ENCODE data around the gene CEP57L1.

The CEP57L1 gene

GRCh38 chr6:109059153-109059552, 36.2 kb upstream of the CEP57L1 start:
- Histone ChIP-seq H4K20me1 (ENCODE audit: insufficient read depth) (no peaks in the 10 kb centered on the region), H3K79me2 (ENCODE audit: insufficient read depth, low read depth) (no peaks in the 10 kb centered on the region), H3K36me3 (ENCODE audit: insufficient read depth) (no peaks in the 10 kb centered on the region), H3K4me2 (peak overlapping the region; percentile 68; the same call in 1 of the 2 replicates), H3K4me3 (IDR thresholded peaks at IDR 0.05; ENCODE audit: insufficient read depth, low read depth, low read length) (no peak overlapping the region), H3K27ac (no peak overlapping the region), H3K4me1 (ENCODE audit: low read depth, poor library complexity, severe bottlenecking) (peaks cover 31% of the 10 kb centered on the region), H3K9ac (no peak overlapping the region), H3K27me3 (ENCODE audit: insufficient read depth, low read depth) (no peaks in the 10 kb centered on the region), H2AFZ (ENCODE audit: low read depth) (no peak overlapping the region)
- TF ChIP-seq, protein P1, sequence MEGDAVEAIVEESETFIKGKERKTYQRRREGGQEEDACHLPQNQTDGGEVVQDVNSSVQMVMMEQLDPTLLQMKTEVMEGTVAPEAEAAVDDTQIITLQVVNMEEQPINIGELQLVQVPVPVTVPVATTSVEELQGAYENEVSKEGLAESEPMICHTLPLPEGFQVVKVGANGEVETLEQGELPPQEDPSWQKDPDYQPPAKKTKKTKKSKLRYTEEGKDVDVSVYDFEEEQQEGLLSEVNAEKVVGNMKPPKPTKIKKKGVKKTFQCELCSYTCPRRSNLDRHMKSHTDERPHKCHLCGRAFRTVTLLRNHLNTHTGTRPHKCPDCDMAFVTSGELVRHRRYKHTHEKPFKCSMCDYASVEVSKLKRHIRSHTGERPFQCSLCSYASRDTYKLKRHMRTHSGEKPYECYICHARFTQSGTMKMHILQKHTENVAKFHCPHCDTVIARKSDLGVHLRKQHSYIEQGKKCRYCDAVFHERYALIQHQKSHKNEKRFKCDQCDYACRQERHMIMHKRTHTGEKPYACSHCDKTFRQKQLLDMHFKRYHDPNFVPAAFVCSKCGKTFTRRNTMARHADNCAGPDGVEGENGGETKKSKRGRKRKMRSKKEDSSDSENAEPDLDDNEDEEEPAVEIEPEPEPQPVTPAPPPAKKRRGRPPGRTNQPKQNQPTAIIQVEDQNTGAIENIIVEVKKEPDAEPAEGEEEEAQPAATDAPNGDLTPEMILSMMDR (conservative IDR thresholded peaks at IDR 0.05; ENCODE audit: low read depth, low read length): no peak

GRCh38 chr6:109059571-109060021, 35.7 kb upstream of the CEP57L1 start:
- peak overlapping the region; percentile 68 for H3K4me2 ChIP-seq
- TF ChIP-seq, protein P1 (conservative IDR thresholded peaks at IDR 0.05; ENCODE audit: low read depth, low read length): no peak; the same call in 1 of the 2 replicates
- peak overlapping the region; percentile 7; the same call in 1 of the 2 replicates for H3K27ac ChIP-seq
- H3K36me3 ChIP-seq (ENCODE audit: insufficient read depth): no peaks in the 10 kb centered on the region
- H4K20me1 ChIP-seq (ENCODE audit: insufficient read depth): no peaks in the 10 kb centered on the region
- no peak overlapping the region for H2AFZ ChIP-seq (ENCODE audit: low read depth)
- H3K27me3 ChIP-seq (ENCODE audit: insufficient read depth, low read depth): no peaks in the 10 kb centered on the region
- no peak overlapping the region for H3K4me3 ChIP-seq (IDR thresholded peaks at IDR 0.05; ENCODE audit: insufficient read depth, low read depth, low read length)
- no peaks in the 10 kb centered on the region for H3K79me2 ChIP-seq (ENCODE audit: insufficient read depth, low read depth)
- peaks cover 33% of the 10 kb centered on the region for H3K4me1 ChIP-seq (ENCODE audit: low read depth, poor library complexity, severe bottlenecking)
- no peak overlapping the region for H3K9ac ChIP-seq

DNA sequence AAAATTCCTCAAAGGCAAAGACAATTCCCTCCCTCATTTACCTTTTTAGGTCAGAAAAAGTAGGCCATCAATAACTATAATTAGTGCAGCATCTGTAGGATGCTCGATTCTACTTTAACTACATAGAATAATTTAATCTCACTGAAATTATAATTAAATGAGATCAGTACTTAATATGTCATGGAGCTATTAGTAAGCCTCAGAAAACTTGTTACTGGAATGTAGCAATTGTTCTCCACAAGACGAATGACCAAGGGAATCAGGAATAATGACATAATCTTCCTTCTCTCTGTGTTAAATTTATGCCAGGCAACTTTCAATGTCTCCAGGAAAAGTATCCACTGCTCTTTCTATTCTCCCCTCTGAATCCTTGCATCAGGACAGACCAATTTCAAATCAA, 34.7 kb upstream of the CEP57L1 start:
- Histone ChIP-seq H3K4me2 (peak overlapping the region; percentile 68; the same call in 1 of the 2 replicates), H3K9ac (no peak overlapping the region), H3K27ac (no peak overlapping the region), H3K4me1 (ENCODE audit: low read depth, poor library complexity, severe bottlenecking) (peaks cover 36% of the 10 kb centered on the region), H3K27me3 (ENCODE audit: insufficient read depth, low read depth) (no peaks in the 10 kb centered on the region), H3K36me3 (ENCODE audit: insufficient read depth) (no peaks in the 10 kb centered on the region), H3K79me2 (ENCODE audit: insufficient read depth, low read depth) (no peaks in the 10 kb centered on the region), H2AFZ (ENCODE audit: low read depth) (no peak overlapping the region), H3K4me3 (IDR thresholded peaks at IDR 0.05; ENCODE audit: insufficient read depth, low read depth, low read length) (no peak overlapping the region), H4K20me1 (ENCODE audit: insufficient read depth) (no peaks in the 10 kb centered on the region)
- TF ChIP-seq, protein P1 (conservative IDR thresholded peaks at IDR 0.05; ENCODE audit: low read depth, low read length): no peak

DNA sequence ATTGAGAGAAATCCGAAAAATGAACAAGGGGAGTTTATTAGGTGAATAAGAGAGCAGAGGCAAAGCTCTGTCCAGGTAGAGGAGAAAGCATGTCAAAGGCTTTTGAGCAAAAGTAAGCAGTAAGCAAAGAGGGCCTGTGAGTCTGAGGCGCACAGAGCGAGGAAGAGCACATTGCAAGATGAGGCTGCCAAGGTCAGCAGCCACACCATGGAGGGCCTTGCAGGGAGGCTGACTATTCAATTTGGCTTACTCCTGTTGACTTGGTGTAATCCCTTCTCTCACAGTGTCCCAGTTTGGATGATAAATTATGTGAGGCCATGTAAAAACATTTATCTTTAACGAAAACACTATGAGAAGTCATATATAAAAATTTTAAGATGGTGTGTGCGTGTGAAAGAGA, 33.1 kb upstream of the CEP57L1 start:
- Histone ChIP-seq H3K27me3 (ENCODE audit: insufficient read depth, low read depth) (no peaks in the 10 kb centered on the region), H3K4me3 (IDR thresholded peaks at IDR 0.05; ENCODE audit: insufficient read depth, low read depth, low read length) (no peak overlapping the region), H3K9ac (no peak overlapping the region), H3K4me1 (ENCODE audit: low read depth, poor library complexity, severe bottlenecking) (peaks cover 39% of the 10 kb centered on the region), H3K79me2 (ENCODE audit: insufficient read depth, low read depth) (no peaks in the 10 kb centered on the region), H3K27ac (no peak overlapping the region), H3K4me2 (no peak overlapping the region), H3K36me3 (ENCODE audit: insufficient read depth) (no peaks in the 10 kb centered on the region), H4K20me1 (ENCODE audit: insufficient read depth) (no peaks in the 10 kb centered on the region), H2AFZ (ENCODE audit: low read depth) (no peak overlapping the region)
- TF ChIP-seq, protein P1 (conservative IDR thresholded peaks at IDR 0.05; ENCODE audit: low read depth, low read length): no peak

Measured in KMS-11 (cell line).